A549 (cell line): ENCODE measurements around the gene STK4.

Experiments
- CBX2 ChIP-seq: fragments of 200-600 bp; sonication (generic); IDR thresholded peaks from 2 replicates; pipeline ENCODE4 v1.6.1; 2016; ENCODE audit warnings: low read depth, mild to moderate bottlenecking, borderline replicate concordance
- CHD4 ChIP-seq: fragments of 200-600 bp; sonication (generic); IDR thresholded peaks from 2 replicates; pipeline ENCODE4 v1.6.1; 2016; ENCODE audit warnings: antibody characterized with exemption, mild to moderate bottlenecking, borderline replicate concordance
- CTCF ChIP-seq: fragments of >200 bp; sonication (Bioruptor Twin); formaldehyde crosslinking; IDR thresholded peaks from 3 replicates; pipeline ENCODE4 v1.5.1; 2016
- EHMT2 ChIP-seq: fragments of 200-600 bp; sonication (generic); IDR thresholded peaks from 2 replicates; pipeline ENCODE4 v1.6.1; 2016; ENCODE audit warnings: antibody characterized with exemption, low read depth, mild to moderate bottlenecking, moderate library complexity
- HOXB5 ChIP-seq: fragments of 250-450 bp; sonication (Bioruptor Pico); IDR thresholded peaks from 2 replicates; pipeline ENCODE4 v1.5.0; 2020; ENCODE audit warnings: mild to moderate bottlenecking, moderate library complexity
- KDM1A ChIP-seq: fragments of 200-600 bp; sonication (generic); IDR thresholded peaks from 2 replicates; pipeline ENCODE4 v1.6.1; 2016; ENCODE audit warnings: low read depth, mild to moderate bottlenecking
- REST ChIP-seq: fragments of 200-600 bp; sonication (generic); IDR thresholded peaks from 2 replicates; pipeline ENCODE4 v1.6.1; 2016; ENCODE audit warnings: antibody characterized with exemption, mild to moderate bottlenecking, moderate library complexity
- RNF2 ChIP-seq: fragments of 200-600 bp; sonication (generic); IDR thresholded peaks from 2 replicates; pipeline ENCODE4 v1.6.1; 2016; ENCODE audit warnings: low read depth, mild to moderate bottlenecking, antibody characterized with exemption, moderate library complexity, borderline replicate concordance

- TF ChIP-seq CTCF (no peak), REST (no peak), CHD4 (no peak), KDM1A (no peak), RNF2 (no peak), CBX2 (no peak), EHMT2 (no peak), HOXB5 (CRISPR knock-in tag) (no peak)
These were observed 12.8 kb downstream of the STK4 start for GRCh38 chr20:44979090-44979621.
